NCI-H82 treated with DMSO at 0.1 percent for 48 hours (cell line): ENCODE measurements around the gene SCN4A.

Experiments used
- DNase-seq: peaks from one replicate; lab custom pipeline; 2025; ENCODE audit not compliant: unreplicated experiment; lab: John Stamatoyannopoulos, UW

Gene SCN4A

DNA sequence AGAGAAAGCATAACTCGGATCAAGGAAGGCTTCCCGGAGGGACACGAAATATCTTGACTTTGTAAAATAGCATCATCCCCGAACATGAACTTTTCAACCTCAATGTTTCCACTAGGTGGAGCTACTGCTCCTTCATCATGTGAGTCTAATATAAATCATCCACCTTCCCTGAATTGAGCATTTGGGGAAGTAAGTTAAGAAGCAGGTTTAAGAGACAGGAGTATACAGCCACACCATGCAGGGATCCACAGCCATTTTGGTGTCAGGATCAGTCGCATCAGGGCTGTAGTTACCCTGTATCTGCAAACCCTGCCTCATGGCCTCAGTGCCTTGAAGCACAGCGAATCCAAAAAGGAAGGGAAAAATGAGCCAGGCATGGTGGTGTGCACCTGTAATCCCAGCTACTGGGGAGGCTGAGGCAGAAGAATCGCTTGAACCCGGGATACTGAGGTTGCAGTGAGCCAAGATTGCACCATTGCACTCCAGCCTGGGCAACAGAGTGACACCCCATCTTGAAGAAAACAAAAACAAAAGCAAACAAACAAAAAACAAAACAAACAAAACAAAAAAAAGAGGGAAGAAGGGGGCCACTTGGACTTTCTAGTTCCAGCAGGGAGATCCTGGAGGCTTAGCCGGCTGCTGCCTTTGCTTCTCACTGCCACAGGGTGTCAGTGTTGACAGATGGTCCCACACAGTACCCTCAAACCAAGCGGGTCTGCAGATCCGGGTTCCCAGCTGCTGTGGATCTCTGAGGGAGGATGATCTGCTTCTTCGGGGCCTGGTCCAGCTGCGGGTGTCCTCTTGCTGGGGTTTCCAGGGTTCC lies 83.5 kb downstream of the SCN4A start:
- DNase-seq = peak; percentile 30
